Trophoblast cell (in vitro differentiated cells and primary cell): Measurements from ENCODE around the gene MAP7D3.
A peak's percentile ranks its signal among the peaks of the same experiment; 100 is the strongest.

Experiments used
- DNase-seq, 2 donors: peaks; one replicate each; pipeline ENCODE4 v3.0.0-alpha.2; 2016
- H2AFZ ChIP-seq: 2 replicates; pipeline ENCODE4 v1.6.1; 2013; ENCODE audit warnings: low read length, moderate library complexity, mild to moderate bottlenecking; ENCODE audit not compliant: insufficient read depth, poor library complexity
- H2AK5ac ChIP-seq: 2 replicates; pipeline ENCODE4 v1.6.1; 2013; ENCODE audit warnings: mild to moderate bottlenecking, low read length
- H2BK120ac ChIP-seq: 2 replicates; pipeline ENCODE4 v1.6.1; 2013; ENCODE audit warnings: low read length, mild to moderate bottlenecking, moderate library complexity; ENCODE audit not compliant: insufficient read depth, poor library complexity
- H2BK12ac ChIP-seq: 2 replicates; pipeline ENCODE4 v1.6.1; 2013; ENCODE audit warnings: mild to moderate bottlenecking, low read length, moderate library complexity
- H2BK5ac ChIP-seq: 2 replicates; pipeline ENCODE4 v1.6.1; 2013; ENCODE audit warnings: low read length, low read depth, moderate library complexity, mild to moderate bottlenecking; ENCODE audit not compliant: poor library complexity
- H3K14ac ChIP-seq: 2 replicates; pipeline ENCODE4 v1.6.1; 2013; ENCODE audit warnings: mild to moderate bottlenecking, low read length
- H3K18ac ChIP-seq: 2 replicates; pipeline ENCODE4 v1.6.1; 2013; ENCODE audit warnings: mild to moderate bottlenecking, low read length
- H3K23ac ChIP-seq: 2 replicates; pipeline ENCODE4 v1.6.1; 2013; ENCODE audit warnings: low read length
- H3K27ac ChIP-seq: 2 replicates; pipeline ENCODE4 v1.5.1; 2013; ENCODE audit warnings: low read depth, mild to moderate bottlenecking, inconsistent platforms, low read length, moderate library complexity
- H3K27me3 ChIP-seq: 2 replicates; pipeline ENCODE4 v1.6.1; 2013; ENCODE audit warnings: inconsistent platforms, mild to moderate bottlenecking, low read length, moderate library complexity; ENCODE audit not compliant: insufficient read depth
- H3K36me3 ChIP-seq, 2 experiments: 1 replicate in 1 of 2; 2 replicates in 1 of 2; pipeline ENCODE4 v1.6.1; 2013; ENCODE audit warnings: low read length in 2 of 2, mild to moderate bottlenecking in 2 of 2, moderate library complexity in 1 of 2; ENCODE audit not compliant: insufficient read depth in 2 of 2, control insufficient read depth in 1 of 2
- H3K4ac ChIP-seq: 2 replicates; pipeline ENCODE4 v1.6.1; 2013; ENCODE audit warnings: low read depth, mild to moderate bottlenecking, low read length, moderate library complexity
- H3K4me1 ChIP-seq, 2 experiments: 1 replicate in 1 of 2; 2 replicates in 1 of 2; pipeline ENCODE4 v1.6.1; 2013; ENCODE audit warnings: low read length in 2 of 2, mild to moderate bottlenecking in 2 of 2, moderate library complexity in 1 of 2; ENCODE audit not compliant: insufficient read depth in 2 of 2, control insufficient read depth in 1 of 2
- H3K4me2 ChIP-seq: 2 replicates; pipeline ENCODE4 v1.6.1; 2013; ENCODE audit warnings: inconsistent platforms, mild to moderate bottlenecking, low read length, moderate library complexity
- H3K4me3 ChIP-seq: 2 replicates; pipeline ENCODE4 v1.5.1; 2013; ENCODE audit warnings: mild to moderate bottlenecking, low read depth, low read length, inconsistent platforms
- H3K79me1 ChIP-seq: one replicate; pipeline ENCODE4 v1.6.1; 2013; ENCODE audit warnings: low read length
- H3K79me2 ChIP-seq: 2 replicates; pipeline ENCODE4 v1.6.1; 2013; ENCODE audit warnings: low read length, mild to moderate bottlenecking; ENCODE audit not compliant: control insufficient read depth, insufficient read depth, poor library complexity
- H3K9ac ChIP-seq: 2 replicates; pipeline ENCODE4 v1.6.1; 2013; ENCODE audit warnings: mild to moderate bottlenecking, low read length
- H3K9me3 ChIP-seq: 2 replicates; pipeline ENCODE4 v1.6.1; 2013; ENCODE audit warnings: low read depth, mild to moderate bottlenecking, control low read depth, inconsistent platforms, low read length; ENCODE audit not compliant: insufficient read depth
- H4K12ac ChIP-seq: 2 replicates; pipeline ENCODE4 v1.6.1; 2013; ENCODE audit warnings: low read depth, mild to moderate bottlenecking, low read length, moderate library complexity
- H4K8ac ChIP-seq: 2 replicates; pipeline ENCODE4 v1.6.1; 2013; ENCODE audit warnings: low read depth, mild to moderate bottlenecking, low read length, moderate library complexity
- H4K91ac ChIP-seq: one replicate; pipeline ENCODE4 v1.6.1; 2013; ENCODE audit warnings: low read depth, mild to moderate bottlenecking, low read length, moderate library complexity
- WGBS: extraction: QIAGEN DNeasy Blood & Tissue Kit; methylation state at CpG from one replicate; pipeline ENCODE4 v1.1.7; 2013; ENCODE audit warnings: missing lambda C conversion rate; ENCODE audit not compliant: insufficient read length, insufficient coverage; ENCODE audit errors: extremely low coverage; 5-methylcytosine and 5-hydroxymethylcytosine counted together

MAP7D3 gene

DNA sequence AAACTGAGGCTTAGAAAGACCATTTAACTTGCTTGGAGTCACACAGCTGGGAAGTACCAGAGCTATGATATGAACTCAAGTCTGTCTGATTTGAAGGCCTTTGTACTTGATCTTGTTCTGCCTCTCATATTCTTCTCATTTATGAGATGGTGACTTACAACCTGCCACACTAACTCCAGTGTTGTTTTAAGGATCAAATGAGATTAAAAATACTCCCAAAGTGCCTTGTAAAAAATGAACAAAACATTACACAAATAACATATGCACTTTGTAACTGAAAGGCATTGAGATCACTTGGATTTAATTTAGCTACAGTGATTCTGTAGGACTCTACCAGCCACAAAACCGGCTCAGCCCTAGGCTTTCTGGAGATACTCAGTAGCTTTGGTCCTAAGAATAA is 15.6 kb upstream of the MAP7D3 start:
- no peak for DNase-seq

DNA sequence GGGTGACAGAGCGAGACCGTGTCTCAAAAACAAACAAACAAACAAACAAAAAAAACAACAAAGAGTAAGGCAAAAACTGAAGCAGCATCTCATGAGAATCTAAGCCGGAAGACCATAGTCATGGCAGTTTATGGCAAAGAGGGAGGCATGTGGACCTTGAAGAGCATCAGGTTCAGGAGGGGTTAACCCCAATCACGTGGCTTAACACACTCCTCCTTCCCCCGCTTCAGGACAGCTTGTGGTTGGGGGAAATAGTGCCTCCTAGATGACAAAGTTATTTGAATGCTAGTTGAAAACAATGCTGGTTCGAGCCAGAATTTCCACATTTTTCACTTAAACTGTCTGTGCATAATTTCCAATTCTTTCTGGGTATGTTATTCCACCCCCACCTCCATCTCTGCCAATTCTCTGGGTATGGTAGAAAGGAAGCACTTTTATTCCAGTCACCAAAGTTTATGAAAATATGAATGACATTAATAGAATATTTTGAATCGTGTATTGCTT is 11.7 kb upstream of the MAP7D3 start:
- Histone ChIP-seq H4K8ac (no peak overlapping the region), H3K36me3 (no peaks in the 10 kb centered on the region), H4K12ac (no peak overlapping the region), H2BK5ac (no peak overlapping the region), H3K4me3 (no peak overlapping the region), H2BK120ac (no peak overlapping the region), H3K79me2 (no peaks in the 10 kb centered on the region), H3K27me3 (no peaks in the 10 kb centered on the region), H4K91ac (no peak overlapping the region), H3K27ac (no peak overlapping the region), H2BK12ac (no peak overlapping the region), H3K18ac (no peak overlapping the region), H3K9me3 (no peaks in the 10 kb centered on the region), H3K4ac (no peak overlapping the region), H2AK5ac (no peak overlapping the region), H3K4me1 (no peaks in the 10 kb centered on the region), H3K9ac (no peak overlapping the region), H3K23ac (no peak overlapping the region), H3K4me2 (no peak overlapping the region), H2AFZ (no peak overlapping the region), H3K14ac (no peak overlapping the region), H3K79me1 (no peaks in the 10 kb centered on the region)
- no CpG with 5 or more reads among the region's 7 CpGs for WGBS
- DNase-seq: peak; percentile 67 to 86

More for the DNA sequence above, 15.6 kb upstream of the MAP7D3 start:
- WGBS: no CpG with 5 or more reads among the region's 1 CpG
- Histone ChIP-seq H3K79me1 (no peaks in the 10 kb centered on the region), H3K36me3 (no peaks in the 10 kb centered on the region), H3K4me3 (no peak overlapping the region), H2BK12ac (no peak overlapping the region), H4K91ac (no peak overlapping the region), H3K27me3 (no peaks in the 10 kb centered on the region), H3K4me2 (no peak overlapping the region), H2AK5ac (no peak overlapping the region), H3K23ac (no peak overlapping the region), H3K9me3 (no peaks in the 10 kb centered on the region), H3K4ac (no peak overlapping the region), H3K14ac (no peak overlapping the region), H3K79me2 (no peaks in the 10 kb centered on the region), H3K4me1 (no peaks in the 10 kb centered on the region), H3K18ac (no peak overlapping the region), H3K27ac (no peak overlapping the region), H3K9ac (no peak overlapping the region), H2AFZ (no peak overlapping the region), H4K8ac (no peak overlapping the region), H2BK120ac (no peak overlapping the region), H4K12ac (no peak overlapping the region), H2BK5ac (no peak overlapping the region)

DNA sequence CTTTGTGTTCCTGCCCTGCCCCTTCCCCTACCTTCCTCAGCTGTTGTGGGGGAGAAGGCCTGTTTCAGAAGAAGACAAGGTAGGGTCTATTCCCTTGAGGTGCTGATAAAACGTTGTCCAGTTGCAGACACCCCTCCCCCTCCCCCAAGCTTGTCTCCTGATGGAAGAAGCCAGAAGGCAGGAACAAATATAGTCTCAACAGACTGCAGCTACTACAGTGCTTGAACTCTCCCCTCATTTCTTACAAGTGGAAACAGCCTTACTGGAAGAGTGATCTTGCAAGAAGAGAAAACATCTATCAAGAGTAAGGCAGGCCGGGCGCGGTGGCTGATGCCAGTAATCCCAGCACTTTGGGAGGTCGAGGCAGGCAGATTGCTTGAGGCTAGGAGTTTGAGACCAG is 11.0 kb upstream of the MAP7D3 start:
- no peak overlapping the region for H2BK5ac ChIP-seq
- no CpG with 5 or more reads among the region's 5 CpGs for WGBS
- no peaks in the 10 kb centered on the region for H3K79me1 ChIP-seq
- no peak overlapping the region for H2AFZ ChIP-seq
- H4K91ac ChIP-seq: no peak overlapping the region
- H3K18ac ChIP-seq: no peak overlapping the region
- H3K79me2 ChIP-seq: no peaks in the 10 kb centered on the region
- H3K27ac ChIP-seq: no peak overlapping the region
- H3K4ac ChIP-seq: no peak overlapping the region
- no peak overlapping the region for H2AK5ac ChIP-seq
- no peak overlapping the region for H4K12ac ChIP-seq
- no peak overlapping the region for H3K4me3 ChIP-seq
- no peak overlapping the region for H2BK12ac ChIP-seq
- no peaks in the 10 kb centered on the region for H3K9me3 ChIP-seq
- H4K8ac ChIP-seq: no peak overlapping the region
- no peaks in the 10 kb centered on the region for H3K4me1 ChIP-seq
- no peak overlapping the region for H2BK120ac ChIP-seq
- no peak overlapping the region for H3K4me2 ChIP-seq
- H3K14ac ChIP-seq: no peak overlapping the region
- H3K9ac ChIP-seq: no peak overlapping the region
- H3K27me3 ChIP-seq: no peaks in the 10 kb centered on the region
- no peak for DNase-seq
- no peak overlapping the region for H3K23ac ChIP-seq
- H3K36me3 ChIP-seq: no peaks in the 10 kb centered on the region

DNA sequence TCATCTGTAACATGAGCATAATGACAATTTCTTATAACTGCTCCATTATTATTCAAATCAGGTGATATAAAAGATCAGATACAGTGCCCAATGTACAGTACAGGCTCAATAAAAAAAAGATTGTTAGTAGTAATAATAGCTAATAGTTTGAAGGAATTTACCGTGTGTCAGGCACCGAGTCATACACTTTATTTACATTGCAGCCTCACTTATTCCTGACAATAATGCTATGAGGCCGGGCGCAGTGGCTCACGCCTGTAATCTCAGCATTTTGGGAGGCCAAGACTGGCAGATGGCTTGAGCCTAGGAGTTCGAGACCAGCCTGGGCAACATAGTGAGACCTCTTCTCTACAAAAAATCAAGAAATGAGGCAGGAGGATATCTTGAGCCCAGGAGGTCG is 10.1 kb upstream of the MAP7D3 start:
- Histone ChIP-seq H3K4me2 (no peak overlapping the region), H3K27ac (no peak overlapping the region), H3K36me3 (no peaks in the 10 kb centered on the region), H3K27me3 (no peaks in the 10 kb centered on the region), H3K18ac (no peak overlapping the region), H2BK5ac (no peak overlapping the region), H3K4me1 (no peaks in the 10 kb centered on the region), H3K79me1 (no peaks in the 10 kb centered on the region), H2AK5ac (no peak overlapping the region), H2BK12ac (no peak overlapping the region), H2AFZ (no peak overlapping the region), H3K79me2 (no peaks in the 10 kb centered on the region), H3K9ac (no peak overlapping the region), H3K4ac (no peak overlapping the region), H2BK120ac (no peak overlapping the region), H4K8ac (no peak overlapping the region), H3K4me3 (no peak overlapping the region), H4K12ac (no peak overlapping the region), H3K9me3 (no peaks in the 10 kb centered on the region), H3K23ac (no peak overlapping the region), H3K14ac (no peak overlapping the region), H4K91ac (no peak overlapping the region)
- WGBS: no CpG with 5 or more reads among the region's 7 CpGs
- no peak for DNase-seq
